HG03342 (cell line): ENCODE measurements around the gene SAMD11.

ENCODE experiments used
- ATAC-seq: cut with Tn5 transposase; IDR thresholded peaks from one replicate; pipeline ENCODE4 v1.9.1; 2021; ENCODE audit warnings: mild to moderate bottlenecking, moderate library complexity; ENCODE audit not compliant: unreplicated experiment

SAMD11 gene

DNA sequence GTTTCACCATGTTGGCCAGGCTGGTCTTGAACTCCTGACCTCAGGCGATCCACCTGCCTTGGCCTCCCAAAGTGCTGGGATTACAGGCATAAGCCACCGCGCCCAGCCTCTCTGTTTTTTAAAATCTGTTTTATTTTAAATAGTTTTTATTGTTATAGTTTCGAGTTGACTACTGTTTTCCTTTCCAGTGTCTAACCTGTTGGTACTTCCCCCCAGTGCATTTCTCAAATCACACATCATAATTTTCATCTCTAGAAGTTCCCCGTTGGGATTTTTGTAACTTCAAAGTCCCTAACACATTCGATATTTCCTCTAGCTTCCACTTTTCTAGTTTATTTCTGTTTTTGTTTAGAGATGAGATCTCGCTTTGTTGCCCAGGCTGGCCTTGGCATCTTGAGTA lies 68.6 kb downstream of the SAMD11 start:
- ATAC-seq = no peak

DNA sequence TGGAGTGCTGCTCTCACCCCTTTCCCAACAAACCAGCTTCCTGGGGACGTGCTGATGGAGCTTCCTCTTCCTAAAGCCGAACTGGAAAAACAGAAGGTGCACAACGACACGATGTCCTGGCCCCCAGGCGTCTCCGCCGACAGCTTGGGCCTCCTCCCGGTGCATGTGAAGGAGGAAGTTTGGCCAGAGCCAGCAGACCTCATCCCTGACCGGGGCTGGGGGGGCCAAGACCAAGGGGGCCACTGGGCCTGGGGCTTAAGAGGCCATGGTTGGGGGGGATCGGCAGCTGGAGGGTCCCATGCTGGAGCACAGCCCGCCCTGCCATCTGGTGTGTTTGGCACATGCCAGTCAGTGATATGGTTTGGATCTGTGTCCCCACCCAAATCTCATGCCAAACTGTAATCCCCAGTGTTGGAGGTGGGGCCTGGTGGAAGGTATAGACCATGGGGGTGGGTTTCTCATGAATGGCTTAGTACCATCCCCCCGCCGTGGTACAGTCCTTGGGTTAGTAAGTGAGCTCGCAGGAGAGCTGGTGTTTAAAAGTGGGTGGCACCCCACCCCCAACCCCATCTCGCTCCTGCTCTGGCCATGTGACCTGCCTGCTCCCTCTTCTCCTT lies 69.8 kb downstream of the SAMD11 start:
- ATAC-seq = no peak
